Common myeloid progenitor, CD34-positive (primary cell): ENCODE measurements around the gene KMT5C.
A peak's percentile ranks its signal among the peaks of the same experiment; 100 is the strongest.

ENCODE experiments used
- CTCF ChIA-PET: fragments of 350-600 bp; sonication (Branson Sonifier 250); formaldehyde crosslinking; loops from one replicate; lab custom pipeline; 2021; ENCODE audit warnings: antibody characterized with exemption; lab: Charles Lee
- POLR2A ChIA-PET: fragments of 350-600 bp; sonication (Branson Sonifier 250); formaldehyde crosslinking; loops from one replicate; lab custom pipeline; 2021; ENCODE audit warnings: antibody characterized with exemption; lab: Charles Lee
- DNase-seq, 3 donors: peaks; one replicate each; pipeline versions ENCODE4 v3.0.0 to v3.0.0-alpha.2; 2013
- H3K27ac ChIP-seq, 2 experiments: 1 replicate in 1 of 2; 2 replicates in 1 of 2; pipeline ENCODE4 v1.7.0; 2013; ENCODE audit warnings: inconsistent platforms in 2 of 2, low read length in 2 of 2, mild to moderate bottlenecking in 2 of 2, low read depth in 1 of 2, moderate library complexity in 1 of 2; ENCODE audit not compliant: severe bottlenecking in 2 of 2, insufficient read depth in 1 of 2, poor library complexity in 1 of 2
- H3K27me3 ChIP-seq, 5 experiments: replicated peaks in 2 of 5; 1 replicate in 3 of 5; 2 replicates in 2 of 5; pipeline versions ENCODE4 v1.6.1 to v1.7.0; 2013; ENCODE audit warnings: low read length in 4 of 5, mild to moderate bottlenecking in 2 of 5, moderate library complexity in 2 of 5, inconsistent platforms in 1 of 5; ENCODE audit not compliant: insufficient read depth in 5 of 5, control insufficient read depth in 4 of 5
- H3K36me3 ChIP-seq, 4 experiments: 1 replicate in 2 of 4; 2 replicates in 2 of 4; pipeline versions ENCODE4 v1.6.1 to v1.7.0; 2013; ENCODE audit warnings: low read length in 3 of 4, control low read depth in 1 of 4, mild to moderate bottlenecking in 1 of 4; ENCODE audit not compliant: control insufficient read depth in 4 of 4, insufficient read depth in 4 of 4
- H3K4me1 ChIP-seq, 4 experiments: 1 replicate in 3 of 4; 2 replicates in 1 of 4; pipeline versions ENCODE4 v1.6.1 to v1.7.1; 2013; ENCODE audit warnings: low read length in 3 of 4, mild to moderate bottlenecking in 3 of 4, control low read depth in 1 of 4, inconsistent platforms in 1 of 4, moderate library complexity in 1 of 4; ENCODE audit not compliant: control insufficient read depth in 4 of 4, insufficient read depth in 4 of 4; ENCODE audit errors: control extremely low read depth in 1 of 4
- H3K4me3 ChIP-seq, 7 experiments: 1 replicate in 4 of 7; 2 replicates in 3 of 7; pipeline versions ENCODE4 v1.5.1 to v1.7.0; 2013; ENCODE audit warnings: mild to moderate bottlenecking in 7 of 7, low read length in 6 of 7, moderate library complexity in 6 of 7, inconsistent platforms in 2 of 7, low read depth in 2 of 7, control low read depth in 1 of 7; ENCODE audit not compliant: insufficient read depth in 4 of 7, control insufficient read depth in 1 of 7; ENCODE audit errors: extremely low read depth in 1 of 7
- H3K9me3 ChIP-seq, 5 experiments: 1 replicate in 4 of 5; 2 replicates in 1 of 5; pipeline versions ENCODE4 v1.6.1 to v1.7.1; 2013; ENCODE audit warnings: low read length in 4 of 5, mild to moderate bottlenecking in 2 of 5, inconsistent platforms in 1 of 5, low read depth in 1 of 5, moderate library complexity in 1 of 5; ENCODE audit not compliant: control insufficient read depth in 4 of 5, insufficient read depth in 2 of 5; ENCODE audit errors: control extremely low read depth in 1 of 5
- WGBS: methylation state at CpG from one replicate; pipeline ENCODE4 v1.1.5; 2013; ENCODE audit not compliant: insufficient coverage; 5-methylcytosine and 5-hydroxymethylcytosine counted together

The KMT5C gene

DNA sequence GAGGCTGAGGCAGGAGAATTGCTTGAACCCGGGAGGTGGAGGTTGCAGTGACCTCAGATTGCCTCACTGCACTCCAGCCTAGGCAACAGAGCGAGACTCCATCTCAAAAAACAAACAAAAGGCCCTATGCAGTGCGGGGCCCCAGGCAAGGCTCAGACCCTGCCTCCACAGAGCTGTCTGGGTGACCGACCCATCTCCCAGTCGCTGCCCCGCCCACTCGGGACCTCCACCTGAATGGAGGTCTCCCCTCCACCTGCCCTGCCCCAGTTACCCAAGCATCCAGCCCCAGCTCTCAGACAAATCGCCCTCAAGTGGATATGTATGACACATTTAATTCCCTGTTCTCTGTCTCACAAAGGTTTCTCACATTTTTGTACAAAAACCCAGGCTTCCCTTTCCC is 25.6 kb downstream of the KMT5C start:
- H3K27me3 ChIP-seq, result peaks cover 0 to 29% (median 5%) of the 10 kb centered on the region in 5 experiments
- POLR2A ChIA-PET, result no interaction called here
- no peaks in the 10 kb centered on the region for H3K36me3 ChIP-seq
- H3K9me3 ChIP-seq, result no peaks in the 10 kb centered on the region
- H3K4me3 ChIP-seq, result no peak overlapping the region
- H3K27ac ChIP-seq, result no peak overlapping the region
- WGBS, result 92% methylated on average over 6 of the region's 8 CpGs
- peaks cover 0 to 13% (median 8%) of the 10 kb centered on the region in 4 experiments for H3K4me1 ChIP-seq
- CTCF ChIA-PET, result no interaction called here
- DNase-seq, result no peak

DNA sequence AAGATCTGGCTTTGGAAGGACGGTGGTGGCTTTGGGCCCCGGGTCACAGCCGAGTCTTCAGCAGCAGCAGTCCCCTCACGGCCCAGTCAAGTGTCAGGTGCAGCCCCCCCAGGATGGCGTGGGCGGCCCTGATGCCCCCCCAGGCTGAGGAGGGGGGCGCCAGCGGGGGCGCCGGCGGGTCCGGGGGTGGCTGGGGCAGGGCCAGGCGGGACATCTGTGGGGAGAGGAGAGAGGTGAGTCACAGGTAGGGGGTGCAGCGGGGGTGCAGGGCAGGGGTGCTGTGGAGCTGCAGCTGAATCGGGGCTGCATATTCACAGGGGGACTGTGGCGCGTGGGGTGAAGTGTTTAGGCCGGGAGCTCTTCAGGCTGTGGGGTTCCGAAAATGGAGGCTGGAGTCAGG is 26.3 kb downstream of the KMT5C start:
- peak in 1 of 3 donors; percentile 39 for DNase-seq
- ChIA-PET CTCF (no interaction called here), POLR2A (no interaction called here)
- Histone ChIP-seq H3K27ac (no peak overlapping the region), H3K4me3 (no peak overlapping the region), H3K36me3 (no peaks in the 10 kb centered on the region), H3K27me3 (peaks cover 0 to 36% (median 8%) of the 10 kb centered on the region in 5 experiments), H3K4me1 (peaks cover 0 to 13% (median 8%) of the 10 kb centered on the region in 4 experiments), H3K9me3 (no peaks in the 10 kb centered on the region)
- WGBS, result 84% methylated on average over 18 of the region's 19 CpGs

GRCh38 chr19:55366790-55367189 is 27.1 kb downstream of the KMT5C start:
- peaks cover 0 to 43% (median 11%) of the 10 kb centered on the region in 5 experiments for H3K27me3 ChIP-seq
- no peak overlapping the region for H3K27ac ChIP-seq
- DNase-seq, result no peak
- 100% methylated on average over 1 of the region's 3 CpGs for WGBS
- no peaks in the 10 kb centered on the region for H3K36me3 ChIP-seq
- CTCF ChIA-PET, result interaction anchor here (1.0 kb wide), 1 partner anchor 14 kb away, joined by 3 read pairs; no protein-coding TSS in a partner anchor
- H3K9me3 ChIP-seq, result no peaks in the 10 kb centered on the region
- H3K4me1 ChIP-seq, result peaks cover 0 to 13% (median 8%) of the 10 kb centered on the region in 4 experiments
- H3K4me3 ChIP-seq, result no peak overlapping the region
- POLR2A ChIA-PET, result no interaction called here

- 81% methylated on average over 15 of the region's 16 CpGs for whole genome bisulfite sequencing
- ChIA-PET POLR2A (no interaction called here), CTCF (interaction anchor here (0.9 to 1.2 kb wide), 2 partner anchors 20 to 65 kb away, joined by 3 to 6 read pairs; no protein-coding TSS in a partner anchor)
- no peaks in the 10 kb centered on the region for H3K9me3 ChIP-seq
- DNase-seq, result no peak
- H3K4me3 ChIP-seq, result no peak overlapping the region
- no peak overlapping the region for H3K27ac ChIP-seq
- peaks cover 0 to 23% (median 18%) of the 10 kb centered on the region in 4 experiments for H3K4me1 ChIP-seq
- no peaks in the 10 kb centered on the region for H3K36me3 ChIP-seq
- H3K27me3 ChIP-seq, result peaks cover 0 to 56% (median 15%) of the 10 kb centered on the region in 5 experiments
Observed at GRCh38 chr19:55368106-55368505, 28.4 kb downstream of the KMT5C start.

- Histone ChIP-seq H3K9me3 (no peaks in the 10 kb centered on the region), H3K36me3 (no peaks in the 10 kb centered on the region), H3K4me3 (peak overlapping the region in 2 of 7 experiments; percentile 28 to 38), H3K27me3 (peaks cover 0 to 64% (median 15%) of the 10 kb centered on the region in 5 experiments), H3K4me1 (peaks cover 0 to 26% (median 19%) of the 10 kb centered on the region in 4 experiments), H3K27ac (no peak overlapping the region)
- CTCF ChIA-PET, result interaction anchor here (0.9 to 1.2 kb wide), 2 partner anchors 20 to 65 kb away, joined by 3 to 6 read pairs; no protein-coding TSS in a partner anchor
- DNase-seq, result peak in 2 of 3 donors; percentile 20 to 27
- WGBS, result 22% methylated on average over 37 of the region's 54 CpGs
- POLR2A ChIA-PET, result no interaction called here
Observed at GRCh38 chr19:55368701-55369563, 29.3 kb downstream of the KMT5C start.

- H3K27me3 ChIP-seq, result peaks cover 0 to 72% (median 15%) of the 10 kb centered on the region in 5 experiments
- peaks cover 0 to 27% (median 20%) of the 10 kb centered on the region in 4 experiments for H3K4me1 ChIP-seq
- DNase-seq, result peak in 2 of 3 donors; percentile 20
- peak overlapping the region in 3 of 7 experiments; percentile 26 to 57 (median 36) for H3K4me3 ChIP-seq
- no peaks in the 10 kb centered on the region for H3K9me3 ChIP-seq
- CTCF ChIA-PET, result no interaction called here
- no peaks in the 10 kb centered on the region for H3K36me3 ChIP-seq
- H3K27ac ChIP-seq, result no peak overlapping the region
- WGBS, result 2% methylated on average over 33 of the region's 59 CpGs
- POLR2A ChIA-PET, result no interaction called here
Observed at GRCh38 chr19:55369653-55370304, 30.1 kb downstream of the KMT5C start.
